Neural cell (in vitro differentiated cells): ENCODE measurements around the gene CES2. TPM values are rescaled to one million over a fixed set of nuclear protein-coding genes. Genes with fewer than 3 reads are reported as not detected.

Experiments
- H2AFZ ChIP-seq: fragments of 200-600, 300-800 bp; sonication (generic), shearing (Covaris generic); 2 replicates; pipeline ENCODE4 v1.6.0; 2014; ENCODE audit warnings: low read depth, mild to moderate bottlenecking, antibody characterized with exemption, low read length, moderate library complexity
- H3F3A ChIP-seq: fragments of 200-600 bp; shearing (Covaris generic); 2 replicates; pipeline ENCODE4 v1.6.1; 2016; ENCODE audit warnings: mild to moderate bottlenecking, moderate library complexity, mixed read lengths, antibody characterized with exemption, low read length; ENCODE audit not compliant: insufficient read depth, poor library complexity, severe bottlenecking
- H3K27ac ChIP-seq: fragments of 200-600, 300-800 bp; sonication (generic), shearing (Covaris generic); 2 replicates; pipeline ENCODE4 v1.5.1; 2014; ENCODE audit warnings: mild to moderate bottlenecking, low read length, moderate library complexity
- H3K27me3 ChIP-seq: fragments of 300-800, 200-600 bp; sonication (generic), shearing (Covaris generic); 2 replicates; pipeline ENCODE4 v1.6.0; 2014; ENCODE audit warnings: mild to moderate bottlenecking, low read depth, low read length, moderate library complexity; ENCODE audit not compliant: insufficient read depth
- H3K36me3 ChIP-seq: fragments of 300-800, 200-600 bp; sonication (generic), shearing (Covaris generic); 2 replicates; pipeline ENCODE4 v1.5.1; 2014; ENCODE audit warnings: mild to moderate bottlenecking, antibody characterized with exemption, low read length, moderate library complexity; ENCODE audit not compliant: insufficient read depth
- H3K4me2 ChIP-seq: fragments of 300-800, 200-600 bp; sonication (generic), shearing (Covaris generic); 2 replicates; pipeline ENCODE4 v1.6.0; 2014; ENCODE audit warnings: mild to moderate bottlenecking, low read length
- H3K4me3 ChIP-seq: fragments of 300-800, 200-600 bp; sonication (generic), shearing (Covaris generic); 2 replicates; pipeline ENCODE4 v1.5.1; 2014; ENCODE audit warnings: mild to moderate bottlenecking, low read length, moderate library complexity
- H3K79me2 ChIP-seq: fragments of 200-600 bp; shearing (Covaris generic); replicated peaks from 2 replicates; pipeline ENCODE4 v1.6.0; 2014; ENCODE audit warnings: mild to moderate bottlenecking, low read length, moderate library complexity; ENCODE audit not compliant: insufficient read depth
- H3K9ac ChIP-seq: fragments of 300-800, 200-600 bp; sonication (generic), shearing (Covaris generic); 2 replicates; pipeline ENCODE4 v1.6.1; 2016; ENCODE audit warnings: mild to moderate bottlenecking, low read length, mixed read lengths
- H3K9me2 ChIP-seq: fragments of 200-600 bp; shearing (Covaris generic); 2 replicates; pipeline ENCODE4 v1.6.1; 2016; ENCODE audit warnings: mild to moderate bottlenecking, low read length, mixed read lengths; ENCODE audit not compliant: insufficient read depth
- H3K9me3 ChIP-seq: fragments of 200-600, 300-800 bp; sonication (generic), shearing (Covaris generic); 2 replicates; pipeline ENCODE4 v1.6.1; 2016; ENCODE audit warnings: mild to moderate bottlenecking, mixed run types, low read length, moderate library complexity, mixed read lengths
- H4K20me1 ChIP-seq: fragments of 200-600 bp; shearing (Covaris generic); 2 replicates; pipeline ENCODE4 v1.6.1; 2016; ENCODE audit warnings: mild to moderate bottlenecking, mixed run types; ENCODE audit not compliant: insufficient read depth
- EP300 ChIP-seq: fragments of 450-650 bp; conservative IDR thresholded peaks from 2 replicates; pipeline ENCODE4 v1.6.1; 2014; ENCODE audit warnings: antibody characterized with exemption, mild to moderate bottlenecking, moderate library complexity; ENCODE audit not compliant: poor library complexity, severe bottlenecking
- EZH2 ChIP-seq: fragments of 200-600, 300-800 bp; shearing (Covaris generic), sonication (generic); IDR thresholded peaks from 2 replicates; pipeline ENCODE4 v1.6.1; 2014; ENCODE audit warnings: antibody characterized with exemption, low read length, borderline replicate concordance, mild to moderate bottlenecking; ENCODE audit not compliant: insufficient read depth, poor library complexity, severe bottlenecking
- MXI1 ChIP-seq: fragments of 450-650 bp; conservative IDR thresholded peaks from 2 replicates; pipeline ENCODE4 v1.6.1; 2014; ENCODE audit warnings: antibody characterized with exemption, mild to moderate bottlenecking; ENCODE audit not compliant: poor library complexity, severe bottlenecking
- POLR2AphosphoS5 ChIP-seq: IDR thresholded peaks from 2 replicates; pipeline ENCODE4 v1.6.1; 2012
- RAD21 ChIP-seq: fragments of 450-650 bp; conservative IDR thresholded peaks from 2 replicates; pipeline ENCODE4 v1.6.1; 2014; ENCODE audit warnings: antibody characterized with exemption, mild to moderate bottlenecking, moderate library complexity
- SMC3 ChIP-seq: fragments of 450-650 bp; conservative IDR thresholded peaks from 2 replicates; pipeline ENCODE4 v1.6.1; 2014; ENCODE audit warnings: antibody characterized with exemption, mild to moderate bottlenecking, moderate library complexity; ENCODE audit not compliant: poor library complexity
- TAF1 ChIP-seq: IDR thresholded peaks from 2 replicates; pipeline ENCODE4 v1.6.1; 2012; ENCODE audit warnings: low read depth
- polyA plus RNA-seq: library from polyadenylated mRNA; depleted of rRNA; stranded (reverse); fragments of >200 nt; gene quantifications from 2 replicates; pipeline ENCODE4 v1.2.3, GENCODE V29; 2014
- TF ChIP-seq, protein P1 (sequence below): fragments of 450-650 bp; IDR thresholded peaks from 2 replicates; pipeline ENCODE4 v1.5.1; 2014; ENCODE audit warnings: antibody characterized with exemption, mild to moderate bottlenecking, moderate library complexity; ENCODE audit not compliant: poor library complexity, severe bottlenecking
- TF ChIP-seq, protein P2 (sequence below): IDR thresholded peaks from 2 replicates; pipeline ENCODE4 v1.6.1; 2012; ENCODE audit warnings: borderline replicate concordance

The CES2 gene
- polyA plus RNA-seq, 1 donor from 2014 or later = 22.9 TPM

DNA sequence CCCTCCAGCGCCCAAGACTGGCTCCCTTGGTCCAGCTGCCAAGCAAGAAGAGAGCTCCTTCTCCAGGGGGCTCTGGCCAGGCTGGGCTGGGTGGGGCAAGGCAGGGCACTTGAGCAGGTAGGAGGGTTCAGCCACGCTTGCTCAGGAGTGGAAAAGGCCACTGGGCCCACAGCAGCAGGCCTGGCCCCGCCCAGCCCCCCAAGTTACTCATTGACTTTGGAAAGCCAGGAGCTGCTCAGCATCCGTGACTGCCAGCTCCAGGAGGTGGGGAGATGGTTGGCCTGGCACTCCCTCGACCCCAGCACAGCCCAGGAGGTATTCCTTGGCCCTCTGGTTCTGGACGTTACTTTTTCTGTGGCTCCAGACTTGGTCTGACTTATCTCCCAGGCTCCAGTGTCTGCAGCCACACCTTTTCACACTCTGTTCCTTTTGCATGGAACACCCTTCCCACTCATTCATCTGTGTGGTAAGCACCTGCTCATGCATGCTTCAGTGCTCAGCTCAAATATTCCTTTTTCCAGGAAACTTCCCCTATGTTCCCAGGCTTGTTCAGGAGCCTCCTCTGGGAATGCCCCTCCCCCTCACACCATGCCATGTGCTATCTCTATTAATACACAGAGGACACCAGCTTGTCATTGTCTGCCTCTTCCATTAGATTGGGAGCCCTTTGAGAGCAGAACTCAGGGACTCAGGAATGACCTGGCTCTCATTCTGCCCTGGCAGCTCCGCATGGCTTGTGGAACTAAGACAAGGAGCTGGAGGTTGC is 16.3 kb upstream of the CES2 start, which contains the start of gene CDH16:
TSS of gene CDH16 (minus strand) at position 83 of the 766 bp plus-strand sequence. CDS start 820 bp downstream, outside the sequence.
- H3K36me3 ChIP-seq = no peaks in the 10 kb centered on the region
- H3K4me3 ChIP-seq = no peak within 1 kb of the TSS
- H3K9me2 ChIP-seq = no peaks in the 10 kb centered on the region
- no peaks in the 10 kb centered on the region for H4K20me1 ChIP-seq
- H3K79me2 ChIP-seq = no peaks in the 10 kb centered on the region
- no peak within 1 kb of the TSS for H3K9ac ChIP-seq
- peaks cover 12% of the 10 kb centered on the region for H3K27me3 ChIP-seq
- H3K9me3 ChIP-seq = no peaks in the 10 kb centered on the region
- H3K4me2 ChIP-seq = no peak within 1 kb of the TSS
- no peak within 1 kb of the TSS for H2AFZ ChIP-seq
- no peak within 1 kb of the TSS for H3K27ac ChIP-seq
- TF ChIP-seq, protein P1, sequence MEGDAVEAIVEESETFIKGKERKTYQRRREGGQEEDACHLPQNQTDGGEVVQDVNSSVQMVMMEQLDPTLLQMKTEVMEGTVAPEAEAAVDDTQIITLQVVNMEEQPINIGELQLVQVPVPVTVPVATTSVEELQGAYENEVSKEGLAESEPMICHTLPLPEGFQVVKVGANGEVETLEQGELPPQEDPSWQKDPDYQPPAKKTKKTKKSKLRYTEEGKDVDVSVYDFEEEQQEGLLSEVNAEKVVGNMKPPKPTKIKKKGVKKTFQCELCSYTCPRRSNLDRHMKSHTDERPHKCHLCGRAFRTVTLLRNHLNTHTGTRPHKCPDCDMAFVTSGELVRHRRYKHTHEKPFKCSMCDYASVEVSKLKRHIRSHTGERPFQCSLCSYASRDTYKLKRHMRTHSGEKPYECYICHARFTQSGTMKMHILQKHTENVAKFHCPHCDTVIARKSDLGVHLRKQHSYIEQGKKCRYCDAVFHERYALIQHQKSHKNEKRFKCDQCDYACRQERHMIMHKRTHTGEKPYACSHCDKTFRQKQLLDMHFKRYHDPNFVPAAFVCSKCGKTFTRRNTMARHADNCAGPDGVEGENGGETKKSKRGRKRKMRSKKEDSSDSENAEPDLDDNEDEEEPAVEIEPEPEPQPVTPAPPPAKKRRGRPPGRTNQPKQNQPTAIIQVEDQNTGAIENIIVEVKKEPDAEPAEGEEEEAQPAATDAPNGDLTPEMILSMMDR = no peak
- TF ChIP-seq, protein P2, sequence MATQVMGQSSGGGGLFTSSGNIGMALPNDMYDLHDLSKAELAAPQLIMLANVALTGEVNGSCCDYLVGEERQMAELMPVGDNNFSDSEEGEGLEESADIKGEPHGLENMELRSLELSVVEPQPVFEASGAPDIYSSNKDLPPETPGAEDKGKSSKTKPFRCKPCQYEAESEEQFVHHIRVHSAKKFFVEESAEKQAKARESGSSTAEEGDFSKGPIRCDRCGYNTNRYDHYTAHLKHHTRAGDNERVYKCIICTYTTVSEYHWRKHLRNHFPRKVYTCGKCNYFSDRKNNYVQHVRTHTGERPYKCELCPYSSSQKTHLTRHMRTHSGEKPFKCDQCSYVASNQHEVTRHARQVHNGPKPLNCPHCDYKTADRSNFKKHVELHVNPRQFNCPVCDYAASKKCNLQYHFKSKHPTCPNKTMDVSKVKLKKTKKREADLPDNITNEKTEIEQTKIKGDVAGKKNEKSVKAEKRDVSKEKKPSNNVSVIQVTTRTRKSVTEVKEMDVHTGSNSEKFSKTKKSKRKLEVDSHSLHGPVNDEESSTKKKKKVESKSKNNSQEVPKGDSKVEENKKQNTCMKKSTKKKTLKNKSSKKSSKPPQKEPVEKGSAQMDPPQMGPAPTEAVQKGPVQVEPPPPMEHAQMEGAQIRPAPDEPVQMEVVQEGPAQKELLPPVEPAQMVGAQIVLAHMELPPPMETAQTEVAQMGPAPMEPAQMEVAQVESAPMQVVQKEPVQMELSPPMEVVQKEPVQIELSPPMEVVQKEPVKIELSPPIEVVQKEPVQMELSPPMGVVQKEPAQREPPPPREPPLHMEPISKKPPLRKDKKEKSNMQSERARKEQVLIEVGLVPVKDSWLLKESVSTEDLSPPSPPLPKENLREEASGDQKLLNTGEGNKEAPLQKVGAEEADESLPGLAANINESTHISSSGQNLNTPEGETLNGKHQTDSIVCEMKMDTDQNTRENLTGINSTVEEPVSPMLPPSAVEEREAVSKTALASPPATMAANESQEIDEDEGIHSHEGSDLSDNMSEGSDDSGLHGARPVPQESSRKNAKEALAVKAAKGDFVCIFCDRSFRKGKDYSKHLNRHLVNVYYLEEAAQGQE = no peak
- TF ChIP-seq TAF1 (no peak), EP300 (no peak), POLR2AphosphoS5 (no peak), MXI1 (no peak), EZH2 (no peak), SMC3 (no peak), RAD21 (no peak)
- H3F3A ChIP-seq = no peaks in the 10 kb centered on the region

DNA sequence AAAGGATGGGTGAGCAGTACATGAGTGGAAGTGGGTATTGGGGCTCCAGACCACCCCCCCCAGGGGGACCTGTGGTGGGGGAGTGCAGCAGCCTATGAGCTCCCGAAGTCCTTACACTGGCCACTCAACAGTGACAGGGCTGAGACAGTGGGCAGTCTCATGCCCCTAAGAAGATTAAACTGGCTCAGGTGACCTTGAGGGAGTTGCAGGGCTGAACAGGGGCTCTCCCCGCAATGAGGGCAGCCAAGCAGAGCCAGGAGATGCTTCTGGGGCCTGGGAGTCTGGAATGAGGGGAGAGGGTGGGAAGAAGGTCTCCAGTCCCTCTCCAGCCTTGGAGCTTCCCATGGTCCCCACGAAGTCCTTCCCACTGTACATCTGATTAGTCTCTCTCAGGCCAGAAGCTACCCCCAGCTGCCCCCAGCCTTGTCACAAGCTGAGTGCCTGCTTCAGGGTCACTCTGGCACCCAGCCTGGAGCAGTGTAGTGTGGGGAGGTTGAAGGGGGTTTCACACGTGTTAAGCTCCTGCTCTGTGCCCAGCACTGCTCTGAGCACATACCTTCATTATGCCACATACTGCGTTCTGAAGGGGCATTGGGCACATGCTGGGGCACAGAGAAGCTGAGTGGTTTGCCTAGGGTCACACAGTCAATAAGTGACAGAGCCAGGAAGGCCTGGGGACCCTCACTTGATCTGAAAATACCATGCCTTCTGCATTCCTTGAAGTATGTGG is 15.6 kb upstream of the CES2 start:
- Histone ChIP-seq H3K79me2 (no peaks in the 10 kb centered on the region), H3K9me3 (no peaks in the 10 kb centered on the region), H3K4me2 (no peak overlapping the region), H4K20me1 (no peaks in the 10 kb centered on the region), H2AFZ (no peak overlapping the region), H3K4me3 (no peak overlapping the region), H3F3A (no peaks in the 10 kb centered on the region), H3K36me3 (no peaks in the 10 kb centered on the region), H3K27me3 (peaks cover 19% of the 10 kb centered on the region), H3K9me2 (no peaks in the 10 kb centered on the region), H3K27ac (no peak overlapping the region), H3K9ac (no peak overlapping the region)
- no peak for TF ChIP-seq RAD21
- TF ChIP-seq MXI1 = no peak
- no peak for TF ChIP-seq TAF1
- no peak for TF ChIP-seq EP300
- TF ChIP-seq, protein P1 = no peak
- TF ChIP-seq POLR2AphosphoS5 = no peak
- TF ChIP-seq, protein P2 = no peak
- no peak for TF ChIP-seq EZH2
- TF ChIP-seq SMC3 = no peak
